ENCODE results near the gene KLHL29.

DNA sequence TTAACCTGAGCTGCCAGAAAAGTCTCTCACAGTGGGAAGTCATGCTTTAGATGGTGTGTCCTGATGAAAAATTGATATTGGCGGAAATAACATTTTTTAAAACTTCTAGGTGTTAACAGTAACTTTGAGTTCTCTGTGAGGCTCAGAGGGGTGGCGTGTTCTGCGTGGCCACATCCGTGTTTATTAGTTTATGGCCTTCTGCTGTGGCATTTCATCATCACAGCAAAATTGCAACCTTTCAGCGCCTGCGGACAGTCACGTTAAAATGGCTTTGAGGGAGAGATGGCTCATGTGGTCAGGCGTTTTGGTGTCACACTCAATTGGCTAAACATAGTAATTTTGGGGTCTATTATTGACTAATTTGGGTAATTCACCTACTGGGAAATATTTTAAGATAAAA, 42.4 kb downstream of the KLHL29 start:
- TF ChIP-seq, protein P1, sequence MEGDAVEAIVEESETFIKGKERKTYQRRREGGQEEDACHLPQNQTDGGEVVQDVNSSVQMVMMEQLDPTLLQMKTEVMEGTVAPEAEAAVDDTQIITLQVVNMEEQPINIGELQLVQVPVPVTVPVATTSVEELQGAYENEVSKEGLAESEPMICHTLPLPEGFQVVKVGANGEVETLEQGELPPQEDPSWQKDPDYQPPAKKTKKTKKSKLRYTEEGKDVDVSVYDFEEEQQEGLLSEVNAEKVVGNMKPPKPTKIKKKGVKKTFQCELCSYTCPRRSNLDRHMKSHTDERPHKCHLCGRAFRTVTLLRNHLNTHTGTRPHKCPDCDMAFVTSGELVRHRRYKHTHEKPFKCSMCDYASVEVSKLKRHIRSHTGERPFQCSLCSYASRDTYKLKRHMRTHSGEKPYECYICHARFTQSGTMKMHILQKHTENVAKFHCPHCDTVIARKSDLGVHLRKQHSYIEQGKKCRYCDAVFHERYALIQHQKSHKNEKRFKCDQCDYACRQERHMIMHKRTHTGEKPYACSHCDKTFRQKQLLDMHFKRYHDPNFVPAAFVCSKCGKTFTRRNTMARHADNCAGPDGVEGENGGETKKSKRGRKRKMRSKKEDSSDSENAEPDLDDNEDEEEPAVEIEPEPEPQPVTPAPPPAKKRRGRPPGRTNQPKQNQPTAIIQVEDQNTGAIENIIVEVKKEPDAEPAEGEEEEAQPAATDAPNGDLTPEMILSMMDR (conservative IDR thresholded peaks at IDR 0.05) = no peak
- TF ChIP-seq ZFX (IDR thresholded peaks at IDR 0.05) = no peak
